ENCODE data around the gene RBFOX2.
"Not testable (repeated sequence)": the region's sequence is repeated elsewhere in the genome, so short reads cannot be mapped to it uniquely, and the experiment has no call there.

The RBFOX2 gene

GRCh38 chr22:36014546-36015074 lies 14.0 kb downstream of the RBFOX2 start:
- no peak overlapping the region for H3K4me3 ChIP-seq (ENCODE audit: low read length)
- DNase-seq (ENCODE audit: low read depth, low spot score): no peak

- DNase-seq (ENCODE audit: low read depth, low spot score): no peak
Measured at GRCh38 chr22:36012332-36012731, 16.3 kb downstream of the RBFOX2 start.

GRCh38 chr22:36010882-36011281 lies 17.7 kb downstream of the RBFOX2 start:
- DNase-seq (ENCODE audit: low read depth, low spot score): no peak
- H3K4me3 ChIP-seq (ENCODE audit: low read length): no peak overlapping the region

More at GRCh38 chr22:36012332-36012731, 16.3 kb downstream of the RBFOX2 start:
- H3K4me3 ChIP-seq (ENCODE audit: low read length): no peak overlapping the region

GRCh38 chr22:36010090-36010489 lies 18.5 kb downstream of the RBFOX2 start:
- DNase-seq (ENCODE audit: low read depth, low spot score): no peak

GRCh38 chr22:36009085-36009484 lies 19.5 kb downstream of the RBFOX2 start:
- DNase-seq (ENCODE audit: low read depth, low spot score): no peak
- no peak overlapping the region for H3K4me3 ChIP-seq (ENCODE audit: low read length)

More at GRCh38 chr22:36010090-36010489, 18.5 kb downstream of the RBFOX2 start:
- no peak overlapping the region for H3K4me3 ChIP-seq (ENCODE audit: low read length)

- no peak overlapping the region for H3K4me3 ChIP-seq (ENCODE audit: low read length)
- DNase-seq (ENCODE audit: low read depth, low spot score): no peak
Measured at GRCh38 chr22:36008565-36008964, 20.1 kb downstream of the RBFOX2 start.

GRCh38 chr22:36008131-36008530 lies 20.5 kb downstream of the RBFOX2 start:
- H3K4me3 ChIP-seq (ENCODE audit: low read length): no peak overlapping the region
- DNase-seq (ENCODE audit: low read depth, low spot score): no peak

- no peak overlapping the region for H3K4me3 ChIP-seq (ENCODE audit: low read length)
- no peak for DNase-seq (ENCODE audit: low read depth, low spot score)
Measured at GRCh38 chr22:36003972-36004674, 24.5 kb downstream of the RBFOX2 start.

- H3K4me3 ChIP-seq (ENCODE audit: low read length): no peak overlapping the region
- DNase-seq (ENCODE audit: low read depth, low spot score): no peak
Measured at GRCh38 chr22:36002718-36003260, 25.8 kb downstream of the RBFOX2 start.

- no peak for DNase-seq (ENCODE audit: low read depth, low spot score)
Measured at GRCh38 chr22:36002084-36002483, 26.5 kb downstream of the RBFOX2 start.

GRCh38 chr22:35998748-35999147 lies 29.9 kb downstream of the RBFOX2 start:
- DNase-seq (ENCODE audit: low read depth, low spot score): no peak
- H3K4me3 ChIP-seq (ENCODE audit: low read length): no peak overlapping the region

More at GRCh38 chr22:36002084-36002483, 26.5 kb downstream of the RBFOX2 start:
- no peak overlapping the region for H3K4me3 ChIP-seq (ENCODE audit: low read length)

GRCh38 chr22:35997438-35997837 lies 31.2 kb downstream of the RBFOX2 start:
- DNase-seq (ENCODE audit: low read depth, low spot score): no peak
- no peak overlapping the region for H3K4me3 ChIP-seq (ENCODE audit: low read length)

- DNase-seq (ENCODE audit: low read depth, low spot score): no peak
- H3K4me3 ChIP-seq (ENCODE audit: low read length): no peak overlapping the region
Measured at GRCh38 chr22:35996596-35996995, 32.0 kb downstream of the RBFOX2 start.

GRCh38 chr22:35995772-35996171 lies 32.9 kb downstream of the RBFOX2 start:
- no peak overlapping the region for H3K4me3 ChIP-seq (ENCODE audit: low read length)

GRCh38 chr22:35995348-35995747 lies 33.3 kb downstream of the RBFOX2 start:
- DNase-seq (ENCODE audit: low read depth, low spot score): no peak
- no peak overlapping the region for H3K4me3 ChIP-seq (ENCODE audit: low read length)

More at GRCh38 chr22:35995772-35996171, 32.9 kb downstream of the RBFOX2 start:
- DNase-seq (ENCODE audit: low read depth, low spot score): no peak

- DNase-seq (ENCODE audit: low read depth, low spot score); H3K4me3 ChIP-seq (ENCODE audit: low read length): not testable (repeated sequence)
Measured at GRCh38 chr22:35993727-35994126, 34.9 kb downstream of the RBFOX2 start.

- no peak for DNase-seq (ENCODE audit: low read depth, low spot score)
- H3K4me3 ChIP-seq (ENCODE audit: low read length): no peak overlapping the region
Measured at GRCh38 chr22:35993048-35993714, 35.4 kb downstream of the RBFOX2 start.

- no peak for DNase-seq (ENCODE audit: low read depth, low spot score)
- H3K4me3 ChIP-seq (ENCODE audit: low read length): no peak overlapping the region
Measured at GRCh38 chr22:35991168-35991567, 37.5 kb downstream of the RBFOX2 start.

- DNase-seq (ENCODE audit: low read depth, low spot score): no peak
- H3K4me3 ChIP-seq (ENCODE audit: low read length): no peak overlapping the region
Measured at GRCh38 chr22:35988030-35988429, 40.6 kb downstream of the RBFOX2 start.

GRCh38 chr22:35987487-35987886 lies 41.1 kb downstream of the RBFOX2 start:
- no peak overlapping the region for H3K4me3 ChIP-seq (ENCODE audit: low read length)
- DNase-seq (ENCODE audit: low read depth, low spot score): no peak
